Measurements from ENCODE around the gene HVCN1.

The HVCN1 gene

GRCh38 chr12:110680032-110680431, 8.9 kb downstream of the HVCN1 start:
- H3K4me3 ChIP-seq (ENCODE audit: control insufficient read depth, low read depth, low read length) = no peak overlapping the region
- TF ChIP-seq, protein P1, sequence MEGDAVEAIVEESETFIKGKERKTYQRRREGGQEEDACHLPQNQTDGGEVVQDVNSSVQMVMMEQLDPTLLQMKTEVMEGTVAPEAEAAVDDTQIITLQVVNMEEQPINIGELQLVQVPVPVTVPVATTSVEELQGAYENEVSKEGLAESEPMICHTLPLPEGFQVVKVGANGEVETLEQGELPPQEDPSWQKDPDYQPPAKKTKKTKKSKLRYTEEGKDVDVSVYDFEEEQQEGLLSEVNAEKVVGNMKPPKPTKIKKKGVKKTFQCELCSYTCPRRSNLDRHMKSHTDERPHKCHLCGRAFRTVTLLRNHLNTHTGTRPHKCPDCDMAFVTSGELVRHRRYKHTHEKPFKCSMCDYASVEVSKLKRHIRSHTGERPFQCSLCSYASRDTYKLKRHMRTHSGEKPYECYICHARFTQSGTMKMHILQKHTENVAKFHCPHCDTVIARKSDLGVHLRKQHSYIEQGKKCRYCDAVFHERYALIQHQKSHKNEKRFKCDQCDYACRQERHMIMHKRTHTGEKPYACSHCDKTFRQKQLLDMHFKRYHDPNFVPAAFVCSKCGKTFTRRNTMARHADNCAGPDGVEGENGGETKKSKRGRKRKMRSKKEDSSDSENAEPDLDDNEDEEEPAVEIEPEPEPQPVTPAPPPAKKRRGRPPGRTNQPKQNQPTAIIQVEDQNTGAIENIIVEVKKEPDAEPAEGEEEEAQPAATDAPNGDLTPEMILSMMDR (conservative IDR thresholded peaks at IDR 0.05; ENCODE audit: control insufficient read depth, insufficient read depth, low read depth, low read length) = no peak
- no peak for DNase-seq (ENCODE audit: low read depth)

GRCh38 chr12:110679201-110679600, 9.7 kb downstream of the HVCN1 start:
- no peak overlapping the region for H3K4me3 ChIP-seq (ENCODE audit: control insufficient read depth, low read depth, low read length)
- TF ChIP-seq, protein P1 (conservative IDR thresholded peaks at IDR 0.05; ENCODE audit: control insufficient read depth, insufficient read depth, low read depth, low read length) = no peak
- no peak for DNase-seq (ENCODE audit: low read depth)

- H3K4me3 ChIP-seq (ENCODE audit: control insufficient read depth, low read depth, low read length) = no peak overlapping the region
- no peak for DNase-seq (ENCODE audit: low read depth)
- TF ChIP-seq, protein P1 (conservative IDR thresholded peaks at IDR 0.05; ENCODE audit: control insufficient read depth, insufficient read depth, low read depth, low read length) = no peak
Measured at GRCh38 chr12:110677982-110678381, 10.9 kb downstream of the HVCN1 start.

DNA sequence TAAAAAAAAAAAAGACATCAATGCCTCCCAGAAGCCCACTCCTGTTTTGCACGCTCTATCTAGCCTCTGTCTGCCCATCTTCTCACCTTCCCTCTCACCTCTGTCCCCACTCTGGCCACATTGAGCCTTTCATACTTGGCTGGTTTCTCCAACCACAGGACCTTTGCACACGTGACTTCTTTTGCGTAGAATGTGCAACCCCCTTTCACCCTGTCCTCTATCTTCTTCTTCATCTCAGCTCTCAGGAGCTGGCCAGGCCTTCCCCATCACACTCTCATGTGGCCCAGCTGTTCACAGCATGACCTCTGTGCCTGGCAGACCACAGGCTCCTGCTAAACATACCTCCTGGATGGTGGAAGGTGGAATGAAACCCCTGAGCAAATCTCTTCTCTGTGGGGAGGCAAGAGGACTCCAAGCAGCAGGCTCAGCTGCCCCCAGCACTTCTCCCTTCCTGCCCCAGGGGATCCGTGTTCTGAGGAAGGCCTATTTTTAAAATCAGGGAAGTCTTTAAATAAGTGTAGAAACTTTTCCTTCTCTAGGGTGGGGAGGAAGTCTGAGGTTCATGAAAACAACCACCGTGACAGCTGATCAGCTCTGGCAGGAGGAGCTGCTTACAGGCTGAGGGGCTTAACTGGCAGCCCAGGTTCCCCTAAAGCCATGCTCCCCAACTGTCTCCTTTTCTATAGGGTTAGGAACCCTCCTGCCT, 11.6 kb downstream of the HVCN1 start:
- no peak for DNase-seq (ENCODE audit: low read depth)
- no peak overlapping the region for H3K4me3 ChIP-seq (ENCODE audit: control insufficient read depth, low read depth, low read length)
- TF ChIP-seq, protein P1 (conservative IDR thresholded peaks at IDR 0.05; ENCODE audit: control insufficient read depth, insufficient read depth, low read depth, low read length) = no peak

DNA sequence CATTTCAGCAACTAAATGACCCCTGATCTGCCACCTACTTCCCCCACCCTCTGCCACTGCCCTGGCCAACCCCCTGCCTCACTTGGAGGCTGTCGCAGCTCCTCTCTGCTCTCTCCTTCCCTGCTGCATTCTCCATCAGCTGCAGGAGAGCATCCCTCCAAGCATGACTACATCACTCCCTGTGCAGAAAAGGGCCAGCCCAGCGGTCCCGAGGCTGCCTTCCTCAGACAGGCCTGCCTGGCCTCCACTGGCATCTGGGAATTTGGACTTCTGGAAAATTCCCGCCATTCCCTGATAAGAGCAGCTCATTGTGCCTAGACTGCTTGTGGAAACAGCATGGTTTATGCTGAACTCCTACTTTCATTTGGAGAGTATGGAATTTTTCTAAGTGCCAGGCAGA, 12.7 kb downstream of the HVCN1 start:
- DNase-seq (ENCODE audit: low read depth) = no peak
- H3K4me3 ChIP-seq (ENCODE audit: control insufficient read depth, low read depth, low read length) = no peak overlapping the region
- TF ChIP-seq, protein P1 (conservative IDR thresholded peaks at IDR 0.05; ENCODE audit: control insufficient read depth, insufficient read depth, low read depth, low read length) = no peak

DNA sequence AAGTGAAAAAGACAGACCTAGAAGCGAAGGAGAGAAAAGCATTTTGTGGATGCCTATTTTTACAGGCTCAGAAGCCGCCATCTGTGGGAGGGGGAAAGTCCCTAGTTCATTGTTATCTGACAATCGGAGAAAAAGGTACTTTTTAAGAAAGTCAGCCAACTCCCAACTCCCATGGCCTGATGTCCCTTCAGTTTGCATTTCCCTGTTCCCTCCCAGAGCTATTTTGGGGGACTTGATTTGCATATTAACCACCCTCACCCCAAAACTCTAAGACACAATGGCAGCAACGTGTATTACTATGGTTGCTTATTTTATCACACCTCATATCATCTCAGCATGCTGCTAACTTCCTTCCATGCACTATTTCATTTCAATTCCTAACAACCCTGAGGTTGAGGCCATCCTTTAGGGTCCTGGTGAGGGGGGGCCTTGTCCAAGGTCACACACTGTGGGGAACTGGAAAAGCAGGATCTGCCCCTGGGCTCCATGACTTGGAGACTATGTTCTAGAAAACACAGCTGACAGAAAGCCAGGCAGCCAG, 18.7 kb downstream of the HVCN1 start:
- no peak for DNase-seq (ENCODE audit: low read depth)
- TF ChIP-seq, protein P1 (conservative IDR thresholded peaks at IDR 0.05; ENCODE audit: control insufficient read depth, insufficient read depth, low read depth, low read length) = no peak

More for the DNA sequence above, 18.7 kb downstream of the HVCN1 start:
- no peak overlapping the region for H3K4me3 ChIP-seq (ENCODE audit: control insufficient read depth, low read depth, low read length)
